Subcutaneous adipose tissue (tissue), 4 donors: ENCODE results near the gene PKM. TPM values are rescaled to one million over a fixed set of nuclear protein-coding genes. Genes with fewer than 3 reads are reported as not detected.

ENCODE experiments used
- total RNA-seq, 4 donors: library from RNA; depleted of rRNA; stranded (reverse); fragments of >200 nt; gene quantifications; one replicate each; pipeline ENCODE4 v1.1.0, GENCODE V29; 2016
- TF ChIP-seq, protein P1 (sequence below): fragments of 450-650 bp; IDR thresholded peaks from one replicate; pipeline ENCODE4 v1.5.1; 2016; ENCODE audit warnings: low read depth, mild to moderate bottlenecking, control low read depth, antibody characterized with exemption, moderate library complexity

PKM gene
- total RNA-seq, 4 donors from 2014 or later = 119 to 353 (median 168) TPM

DNA sequence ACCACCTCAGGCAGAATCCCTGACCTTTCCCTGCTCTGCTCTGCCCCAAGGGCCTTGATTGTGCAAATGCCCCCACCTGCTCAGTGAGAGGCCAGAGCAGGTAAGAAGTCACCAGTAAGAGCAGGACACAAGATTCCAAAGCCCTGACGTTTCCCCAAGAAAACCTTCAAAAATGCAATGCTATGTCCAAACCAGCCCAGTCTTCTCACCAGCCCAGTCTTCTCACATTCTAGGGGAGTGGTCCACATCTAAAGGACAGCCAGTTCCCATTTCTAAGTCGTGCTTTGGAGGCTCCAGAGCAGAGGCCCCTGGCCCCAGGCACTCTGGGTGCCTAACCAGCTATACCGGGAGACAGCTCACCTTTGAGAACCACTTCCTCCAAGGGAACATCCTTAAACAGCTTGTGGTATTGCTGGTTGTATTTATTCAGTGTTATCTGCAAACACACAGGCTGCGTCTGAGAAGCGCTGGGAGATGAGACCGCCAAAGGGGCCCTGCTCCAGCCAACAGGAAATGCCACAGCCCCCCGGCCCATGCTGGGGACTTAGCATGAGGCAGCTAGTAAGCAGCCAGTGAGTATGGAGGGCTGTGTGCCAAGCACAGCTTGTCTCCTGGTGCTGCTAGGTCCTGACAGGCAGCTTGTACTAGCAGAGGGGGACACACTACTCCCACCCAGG, 62.7 kb downstream of the PKM start:
- TF ChIP-seq, protein P1, sequence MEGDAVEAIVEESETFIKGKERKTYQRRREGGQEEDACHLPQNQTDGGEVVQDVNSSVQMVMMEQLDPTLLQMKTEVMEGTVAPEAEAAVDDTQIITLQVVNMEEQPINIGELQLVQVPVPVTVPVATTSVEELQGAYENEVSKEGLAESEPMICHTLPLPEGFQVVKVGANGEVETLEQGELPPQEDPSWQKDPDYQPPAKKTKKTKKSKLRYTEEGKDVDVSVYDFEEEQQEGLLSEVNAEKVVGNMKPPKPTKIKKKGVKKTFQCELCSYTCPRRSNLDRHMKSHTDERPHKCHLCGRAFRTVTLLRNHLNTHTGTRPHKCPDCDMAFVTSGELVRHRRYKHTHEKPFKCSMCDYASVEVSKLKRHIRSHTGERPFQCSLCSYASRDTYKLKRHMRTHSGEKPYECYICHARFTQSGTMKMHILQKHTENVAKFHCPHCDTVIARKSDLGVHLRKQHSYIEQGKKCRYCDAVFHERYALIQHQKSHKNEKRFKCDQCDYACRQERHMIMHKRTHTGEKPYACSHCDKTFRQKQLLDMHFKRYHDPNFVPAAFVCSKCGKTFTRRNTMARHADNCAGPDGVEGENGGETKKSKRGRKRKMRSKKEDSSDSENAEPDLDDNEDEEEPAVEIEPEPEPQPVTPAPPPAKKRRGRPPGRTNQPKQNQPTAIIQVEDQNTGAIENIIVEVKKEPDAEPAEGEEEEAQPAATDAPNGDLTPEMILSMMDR = no peak

GRCh38 chr15:72167445-72167844, 63.5 kb downstream of the PKM start:
- TF ChIP-seq, protein P1 = no peak

DNA sequence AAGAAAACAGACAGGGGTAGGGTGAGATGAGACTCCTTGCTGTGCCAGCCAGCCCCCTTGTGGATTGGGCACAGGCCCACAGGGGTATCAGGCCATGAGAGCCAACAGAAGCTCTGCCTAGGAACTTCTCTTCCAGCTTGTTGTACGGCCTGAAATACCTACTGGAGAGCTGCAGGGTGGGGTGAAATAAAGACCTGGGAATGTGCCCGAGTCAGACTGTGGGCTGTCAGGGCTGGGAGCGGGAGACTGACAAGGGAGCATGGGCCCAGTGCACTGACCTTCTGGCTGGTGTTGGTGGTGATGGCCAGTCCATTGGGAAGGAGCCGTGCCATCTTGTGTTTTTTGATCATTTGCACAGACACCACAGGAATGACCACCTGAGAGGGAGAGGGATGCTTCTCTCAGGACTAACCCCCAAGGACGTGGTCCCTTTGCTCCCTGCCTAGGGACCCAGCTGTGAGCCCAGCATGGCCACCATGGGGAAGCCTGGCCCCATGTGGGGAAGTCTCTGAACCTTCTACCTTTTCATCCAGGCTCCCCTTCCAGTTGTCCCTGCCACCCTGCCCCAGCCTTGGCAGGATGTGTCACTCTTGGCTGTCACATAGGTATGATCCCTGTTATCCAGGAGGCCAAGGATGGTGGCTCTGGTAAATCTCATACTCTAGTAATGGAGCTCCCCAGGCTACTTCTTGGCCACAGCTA, 64.1 kb downstream of the PKM start:
- TF ChIP-seq, protein P1 = no peak

DNA sequence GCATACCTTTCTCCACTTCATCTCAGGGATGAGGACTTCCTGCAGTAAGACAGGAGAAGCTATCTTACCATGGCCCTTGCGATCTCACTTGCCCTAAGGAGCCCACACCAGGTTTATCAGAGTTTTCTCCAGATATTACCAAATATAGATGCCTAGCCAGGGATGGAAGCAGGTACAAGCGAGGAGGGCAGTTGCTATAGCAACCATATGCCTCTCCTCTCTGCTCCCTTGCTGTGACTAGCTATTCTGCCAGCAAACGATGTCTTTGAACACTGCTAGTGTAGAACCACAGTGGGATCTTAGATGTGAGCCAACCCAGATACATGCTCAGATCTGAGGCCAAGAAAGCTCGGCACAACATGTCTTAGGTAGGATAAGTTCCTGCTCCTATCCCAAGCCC, 67.3 kb downstream of the PKM start:
- TF ChIP-seq, protein P1 = no peak

DNA sequence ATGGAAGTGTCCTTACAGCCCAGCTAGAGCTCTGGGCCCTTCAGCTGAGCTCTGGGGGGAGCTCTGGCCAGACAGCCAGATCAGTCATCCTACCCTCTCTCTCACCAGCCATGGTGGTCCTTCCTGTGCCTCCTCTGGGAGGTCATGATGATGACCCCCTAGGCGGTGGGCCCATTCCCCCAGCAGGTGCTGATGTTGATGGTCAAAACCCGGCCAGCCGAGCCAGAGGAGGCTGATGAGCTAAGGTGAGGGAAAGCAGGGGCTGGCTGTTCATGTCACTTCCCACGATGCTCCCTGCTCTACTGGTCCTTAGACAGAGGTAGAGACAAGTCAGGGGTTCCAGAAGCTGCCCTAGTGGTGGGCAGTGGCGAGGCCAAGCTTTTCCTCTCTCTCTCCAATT, 68.4 kb downstream of the PKM start:
- TF ChIP-seq, protein P1 = no peak

GRCh38 chr15:72161361-72162132, 69.4 kb downstream of the PKM start:
- TF ChIP-seq, protein P1 = no peak

DNA sequence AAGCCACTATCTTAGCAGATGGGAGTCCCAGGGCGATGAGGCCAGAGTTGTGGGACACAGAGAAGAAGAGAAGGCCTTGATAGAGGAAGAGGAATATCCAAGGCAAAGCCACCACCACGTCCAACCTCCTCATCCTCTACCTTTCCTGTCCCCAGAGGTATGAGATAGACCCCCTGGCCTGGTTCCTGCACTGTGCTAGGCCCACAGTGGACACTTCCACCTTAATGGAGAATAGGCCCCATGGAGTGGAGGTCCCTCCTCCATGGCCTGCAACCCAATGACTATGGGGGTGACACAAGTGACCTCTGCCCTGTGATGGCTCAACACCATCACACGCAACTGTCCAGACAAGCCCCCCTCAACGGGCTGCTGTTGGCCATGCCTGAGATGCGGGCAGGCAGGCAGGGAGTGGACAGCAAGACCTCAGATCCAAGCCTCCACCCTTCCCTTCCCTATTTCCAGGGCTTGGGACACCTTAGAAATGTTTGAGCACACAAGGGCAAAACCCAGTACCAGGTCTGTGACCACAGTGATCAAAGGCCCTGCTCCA, 70.2 kb downstream of the PKM start:
- TF ChIP-seq, protein P1 = no peak
